BLaER1 (cell line): ENCODE measurements around the gene SLCO2A1.

Source experiments
- H3K27ac ChIP-seq: shearing (Covaris generic); formaldehyde crosslinking; 2 replicates; pipeline ENCODE4 v1.8.1; 2022
- H3K27me3 ChIP-seq: shearing (Covaris generic); formaldehyde crosslinking; 2 replicates; pipeline ENCODE4 v1.8.1; 2022
- H3K36me3 ChIP-seq: shearing (Covaris generic); formaldehyde crosslinking; 2 replicates; pipeline ENCODE4 v1.8.1; 2022
- H3K4me1 ChIP-seq: shearing (Covaris generic); formaldehyde crosslinking; 2 replicates; pipeline ENCODE4 v1.8.1; 2022
- H3K4me2 ChIP-seq: shearing (Covaris generic); formaldehyde crosslinking; 2 replicates; pipeline ENCODE4 v1.8.1; 2022
- H3K4me3 ChIP-seq: shearing (Covaris generic); formaldehyde crosslinking; 2 replicates; pipeline ENCODE4 v1.8.1; 2022
- H3K9ac ChIP-seq: shearing (Covaris generic); formaldehyde crosslinking; 2 replicates; pipeline ENCODE4 v1.8.1; 2022
- H3K9me3 ChIP-seq: shearing (Covaris generic); formaldehyde crosslinking; 2 replicates; pipeline ENCODE4 v1.8.1; 2022
- H4K20me1 ChIP-seq: shearing (Covaris generic); formaldehyde crosslinking; 2 replicates; pipeline ENCODE4 v1.8.1; 2022
- Cebpa-rat ChIP-seq: shearing (Covaris generic); IDR thresholded peaks from 2 replicates; pipeline ENCODE4 v1.8.1; 2022

Gene SLCO2A1

GRCh38 chr3:133945381-133946095 lies 84.2 kb downstream of the SLCO2A1 start:
- H4K20me1 ChIP-seq: no peaks in the 10 kb centered on the region
- no peak overlapping the region for H3K27ac ChIP-seq
- H3K9ac ChIP-seq: no peak overlapping the region
- H3K9me3 ChIP-seq: no peaks in the 10 kb centered on the region
- no peak overlapping the region for H3K4me3 ChIP-seq
- peak overlapping the region; percentile 55 for H3K4me2 ChIP-seq
- H3K36me3 ChIP-seq: no peaks in the 10 kb centered on the region
- no peaks in the 10 kb centered on the region for H3K27me3 ChIP-seq
- no peak for TF ChIP-seq Cebpa-rat
- peaks cover 64% of the 10 kb centered on the region for H3K4me1 ChIP-seq

GRCh38 chr3:133944641-133945380 lies 84.9 kb downstream of the SLCO2A1 start:
- no peaks in the 10 kb centered on the region for H3K27me3 ChIP-seq
- H3K9me3 ChIP-seq: no peaks in the 10 kb centered on the region
- H3K4me1 ChIP-seq: peaks cover 64% of the 10 kb centered on the region
- TF ChIP-seq Cebpa-rat: no peak
- no peak overlapping the region for H3K27ac ChIP-seq
- H3K4me2 ChIP-seq: peak overlapping the region; percentile 22; the same call in 1 of the 2 replicates
- no peaks in the 10 kb centered on the region for H3K36me3 ChIP-seq
- H3K4me3 ChIP-seq: no peak overlapping the region
- H3K9ac ChIP-seq: no peak overlapping the region
- no peaks in the 10 kb centered on the region for H4K20me1 ChIP-seq

- Histone ChIP-seq H3K27me3 (no peaks in the 10 kb centered on the region), H3K27ac (no peak overlapping the region), H3K4me3 (no peak overlapping the region), H4K20me1 (no peaks in the 10 kb centered on the region), H3K36me3 (no peaks in the 10 kb centered on the region), H3K4me1 (peaks cover 67% of the 10 kb centered on the region), H3K9ac (no peak overlapping the region), H3K9me3 (no peaks in the 10 kb centered on the region), H3K4me2 (peak overlapping the region; percentile 41; the same call in 1 of the 2 replicates)
- no peak for TF ChIP-seq Cebpa-rat
Observed at GRCh38 chr3:133944181-133944580, 85.5 kb downstream of the SLCO2A1 start.

GRCh38 chr3:133943639-133944141 lies 86.0 kb downstream of the SLCO2A1 start:
- Histone ChIP-seq H3K27ac (no peak overlapping the region), H3K4me3 (no peak overlapping the region), H4K20me1 (no peaks in the 10 kb centered on the region), H3K36me3 (no peaks in the 10 kb centered on the region), H3K27me3 (no peaks in the 10 kb centered on the region), H3K4me2 (peak overlapping the region; percentile 41), H3K9me3 (no peaks in the 10 kb centered on the region), H3K9ac (no peak overlapping the region), H3K4me1 (peaks cover 72% of the 10 kb centered on the region)
- no peak for TF ChIP-seq Cebpa-rat

GRCh38 chr3:133943031-133943535 lies 86.6 kb downstream of the SLCO2A1 start:
- 0 out of 2 replicates have a peak overlapping the region, but pooled peaks have one; percentile 31 for H3K27ac ChIP-seq

GRCh38 chr3:133941415-133941821 lies 88.3 kb downstream of the SLCO2A1 start:
- no peak for TF ChIP-seq Cebpa-rat
- Histone ChIP-seq H3K27ac (no peak overlapping the region), H3K4me2 (no peak overlapping the region), H3K9ac (no peak overlapping the region), H4K20me1 (no peaks in the 10 kb centered on the region), H3K4me3 (no peak overlapping the region), H3K9me3 (no peaks in the 10 kb centered on the region), H3K4me1 (peaks cover 63% of the 10 kb centered on the region), H3K36me3 (no peaks in the 10 kb centered on the region), H3K27me3 (no peaks in the 10 kb centered on the region)

More at GRCh38 chr3:133943031-133943535, 86.6 kb downstream of the SLCO2A1 start:
- no peaks in the 10 kb centered on the region for H3K36me3 ChIP-seq
- no peak overlapping the region for H3K4me3 ChIP-seq
- H4K20me1 ChIP-seq: no peaks in the 10 kb centered on the region
- no peaks in the 10 kb centered on the region for H3K27me3 ChIP-seq
- TF ChIP-seq Cebpa-rat: no peak
- peak overlapping the region; percentile 65 for H3K4me2 ChIP-seq
- peaks cover 75% of the 10 kb centered on the region for H3K4me1 ChIP-seq
- no peaks in the 10 kb centered on the region for H3K9me3 ChIP-seq
- H3K9ac ChIP-seq: no peak overlapping the region

GRCh38 chr3:133940536-133940935 lies 89.2 kb downstream of the SLCO2A1 start:
- Histone ChIP-seq H3K27me3 (no peaks in the 10 kb centered on the region), H3K4me2 (no peak overlapping the region), H3K9ac (no peak overlapping the region), H3K9me3 (no peaks in the 10 kb centered on the region), H3K4me1 (peaks cover 55% of the 10 kb centered on the region), H3K27ac (no peak overlapping the region), H3K36me3 (no peaks in the 10 kb centered on the region), H4K20me1 (no peaks in the 10 kb centered on the region), H3K4me3 (no peak overlapping the region)
- no peak for TF ChIP-seq Cebpa-rat

- H3K4me1 ChIP-seq: peaks cover 47% of the 10 kb centered on the region
- no peak for TF ChIP-seq Cebpa-rat
- H3K9me3 ChIP-seq: no peaks in the 10 kb centered on the region
- H3K9ac ChIP-seq: no peak overlapping the region
- H3K27ac ChIP-seq: no peak overlapping the region
- no peaks in the 10 kb centered on the region for H4K20me1 ChIP-seq
- H3K36me3 ChIP-seq: no peaks in the 10 kb centered on the region
- no peak overlapping the region for H3K4me2 ChIP-seq
- no peaks in the 10 kb centered on the region for H3K27me3 ChIP-seq
- no peak overlapping the region for H3K4me3 ChIP-seq
Observed at GRCh38 chr3:133939463-133939835, 90.3 kb downstream of the SLCO2A1 start.

- no peak for TF ChIP-seq Cebpa-rat
- Histone ChIP-seq H3K4me3 (no peak overlapping the region), H3K4me1 (peaks cover 47% of the 10 kb centered on the region), H3K27ac (no peak overlapping the region), H3K36me3 (no peaks in the 10 kb centered on the region), H4K20me1 (no peaks in the 10 kb centered on the region), H3K9ac (no peak overlapping the region), H3K4me2 (peak overlapping the region; percentile 57), H3K9me3 (no peaks in the 10 kb centered on the region), H3K27me3 (no peaks in the 10 kb centered on the region)
Observed at GRCh38 chr3:133938770-133939462, 90.8 kb downstream of the SLCO2A1 start.
